HG03196 (cell line): Measurements from ENCODE around the gene SUSD3.
A peak's percentile ranks its signal among the peaks of the same experiment; 100 is the strongest.
"Not testable (repeated sequence)": the region's sequence is repeated elsewhere in the genome, so short reads cannot be mapped to it uniquely, and the experiment has no call there.

Experiments
- ATAC-seq: cut with Tn5 transposase; IDR thresholded peaks from one replicate; pipeline ENCODE4 v1.9.1; 2021; ENCODE audit not compliant: unreplicated experiment

SUSD3 gene

DNA sequence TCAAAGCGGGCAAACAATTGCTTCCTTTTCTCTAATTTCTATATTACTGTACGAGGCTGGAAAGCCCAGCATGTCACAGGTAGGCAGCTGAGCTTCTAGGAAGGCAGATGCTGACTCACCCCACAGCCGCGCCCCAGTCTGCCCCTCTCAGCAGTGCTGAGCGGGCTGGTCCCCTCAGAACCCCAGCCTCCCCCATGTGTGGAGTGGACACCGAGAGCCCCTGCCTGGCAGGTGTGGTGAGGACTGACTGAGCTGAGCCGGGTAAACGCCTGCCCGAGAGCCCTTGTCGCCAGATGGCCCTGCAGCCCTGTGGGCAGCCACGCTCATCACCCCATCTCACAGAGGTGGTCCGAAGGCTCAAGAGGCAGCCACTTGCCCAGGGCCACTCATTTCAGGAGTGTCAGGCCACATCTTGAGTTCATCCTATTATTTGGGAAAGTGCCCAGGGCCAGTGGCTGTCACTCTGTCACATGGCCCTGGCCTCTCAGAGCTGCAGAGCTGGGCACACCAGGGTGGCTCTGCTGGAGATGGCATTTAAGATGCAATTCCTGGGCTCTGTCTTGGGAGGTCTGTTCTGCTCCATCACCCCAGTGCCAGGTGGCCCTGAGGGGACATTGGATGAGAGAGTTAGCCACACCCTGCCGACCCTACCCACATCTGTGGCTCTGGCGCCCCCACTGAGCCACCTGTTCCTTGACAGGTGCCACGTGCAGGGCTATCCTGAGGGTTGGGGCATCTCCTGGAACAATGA, 50.0 kb downstream of the SUSD3 start:
- ATAC-seq, result no peak

DNA sequence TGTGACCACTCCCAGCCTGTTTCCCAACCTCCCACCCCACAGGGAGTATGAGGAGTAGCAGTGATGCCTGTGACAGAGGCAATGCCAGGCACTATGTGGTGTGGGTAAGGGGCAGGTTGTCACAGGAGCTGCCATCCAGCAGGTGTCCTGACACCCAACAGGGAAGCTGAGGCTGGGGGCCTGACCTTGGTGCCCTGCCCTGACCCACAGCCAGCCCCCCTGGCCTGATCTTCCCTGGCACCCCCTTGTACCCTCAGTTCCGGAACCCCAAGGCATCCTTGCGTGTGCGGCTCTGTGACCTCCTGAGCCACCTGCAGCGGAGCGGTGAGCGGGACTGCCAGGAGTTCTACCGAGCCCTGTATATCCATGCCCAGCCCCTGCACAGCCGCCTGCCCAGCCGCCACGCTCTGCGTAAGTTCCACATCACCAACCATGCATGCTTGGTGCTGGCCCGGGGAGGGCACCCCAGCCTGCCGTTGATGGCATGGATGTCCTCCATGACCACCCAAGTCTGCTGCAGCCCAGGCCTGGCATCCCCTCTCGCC, 51.9 kb downstream of the SUSD3 start:
- ATAC-seq, result no peak

GRCh38 chr9:93111001-93111370, 52.5 kb downstream of the SUSD3 start:
- no peak for ATAC-seq

DNA sequence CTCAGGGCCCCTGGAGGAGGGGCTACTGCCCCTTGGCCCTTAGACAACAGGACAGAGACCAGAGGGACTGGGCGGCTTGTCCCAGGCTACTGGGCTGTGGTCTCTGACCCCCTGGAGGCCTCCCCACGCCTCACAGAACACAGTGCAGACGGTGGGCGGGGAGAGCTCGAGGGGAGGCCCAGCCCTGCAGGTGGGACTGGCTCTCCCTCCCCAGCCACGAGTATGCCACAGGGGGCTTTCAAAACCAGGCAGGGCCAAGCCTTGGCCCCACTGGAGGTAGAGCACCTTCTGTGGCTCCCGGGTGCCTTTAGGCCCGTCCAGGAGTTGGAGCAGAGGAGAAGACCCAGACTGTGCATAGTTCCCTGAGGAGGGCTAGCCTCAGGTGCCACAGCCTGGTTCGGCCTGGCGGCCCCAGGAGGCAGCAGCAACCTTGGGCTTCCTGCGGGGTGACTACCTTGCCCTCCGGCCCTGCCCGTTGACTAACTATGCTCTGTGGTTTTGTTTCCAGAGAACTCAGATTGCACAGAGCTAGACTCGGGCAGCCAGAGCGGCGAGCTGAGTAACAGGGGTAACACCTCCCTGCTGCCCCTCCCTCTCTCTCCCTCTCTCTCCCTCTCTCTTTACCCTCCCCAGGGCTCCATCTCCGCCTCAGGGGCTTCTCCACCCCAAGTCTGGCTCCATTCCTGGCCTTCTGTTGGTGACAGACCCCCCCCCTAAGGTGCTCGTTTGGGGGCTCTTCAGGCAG, 53.0 kb downstream of the SUSD3 start:
- ATAC-seq, result no peak

- no peak for ATAC-seq
Measured at GRCh38 chr9:93112116-93112863, 53.8 kb downstream of the SUSD3 start.

DNA sequence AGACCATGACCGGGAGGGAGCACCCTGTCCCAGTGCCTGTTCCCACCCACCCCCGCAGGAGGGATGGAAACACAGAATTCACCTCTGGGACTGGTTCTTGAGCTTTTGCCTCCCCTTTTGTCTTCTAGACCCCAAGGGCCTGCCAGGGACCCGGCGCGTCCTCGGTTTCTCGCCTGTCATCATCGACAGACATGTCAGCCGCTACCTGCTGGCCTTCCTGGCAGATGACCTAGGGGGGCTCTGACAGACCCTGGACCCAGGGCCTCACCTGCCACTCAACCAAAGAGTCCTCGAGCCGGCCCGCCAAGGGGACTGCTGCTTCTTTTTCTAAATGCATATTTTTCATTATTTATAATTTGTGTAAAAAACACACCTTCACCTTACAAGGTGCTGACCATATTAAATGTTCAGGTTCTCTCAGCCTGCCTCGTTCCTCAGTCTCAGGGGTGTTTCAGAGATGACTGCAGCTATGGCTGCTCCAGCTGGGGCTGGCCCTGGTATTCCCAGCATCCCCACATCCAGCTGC, 54.4 kb downstream of the SUSD3 start:
- ATAC-seq, result no peak

GRCh38 chr9:93114169-93114983, 55.9 kb downstream of the SUSD3 start:
- no peak for ATAC-seq

DNA sequence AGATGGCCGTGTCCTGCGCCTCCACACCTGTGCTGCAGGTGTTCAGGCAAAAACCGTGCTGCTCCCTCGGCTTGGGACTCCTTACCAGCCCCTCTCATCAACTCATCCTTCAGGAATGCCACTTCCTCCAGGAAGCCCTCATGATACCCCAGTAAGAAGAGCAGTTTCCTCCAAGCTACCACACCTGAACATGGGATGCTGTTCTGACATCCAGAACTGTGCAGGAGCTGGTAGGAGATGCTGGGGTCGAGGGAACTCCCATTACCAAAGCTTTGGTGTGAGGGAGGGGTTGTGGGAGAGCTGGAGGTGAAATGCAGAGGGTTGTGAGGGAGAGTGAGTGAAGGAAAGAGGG, 56.5 kb downstream of the SUSD3 start:
- ATAC-seq, result no peak

- ATAC-seq, result no peak
Measured at GRCh38 chr9:93115486-93116071, 57.1 kb downstream of the SUSD3 start.

DNA sequence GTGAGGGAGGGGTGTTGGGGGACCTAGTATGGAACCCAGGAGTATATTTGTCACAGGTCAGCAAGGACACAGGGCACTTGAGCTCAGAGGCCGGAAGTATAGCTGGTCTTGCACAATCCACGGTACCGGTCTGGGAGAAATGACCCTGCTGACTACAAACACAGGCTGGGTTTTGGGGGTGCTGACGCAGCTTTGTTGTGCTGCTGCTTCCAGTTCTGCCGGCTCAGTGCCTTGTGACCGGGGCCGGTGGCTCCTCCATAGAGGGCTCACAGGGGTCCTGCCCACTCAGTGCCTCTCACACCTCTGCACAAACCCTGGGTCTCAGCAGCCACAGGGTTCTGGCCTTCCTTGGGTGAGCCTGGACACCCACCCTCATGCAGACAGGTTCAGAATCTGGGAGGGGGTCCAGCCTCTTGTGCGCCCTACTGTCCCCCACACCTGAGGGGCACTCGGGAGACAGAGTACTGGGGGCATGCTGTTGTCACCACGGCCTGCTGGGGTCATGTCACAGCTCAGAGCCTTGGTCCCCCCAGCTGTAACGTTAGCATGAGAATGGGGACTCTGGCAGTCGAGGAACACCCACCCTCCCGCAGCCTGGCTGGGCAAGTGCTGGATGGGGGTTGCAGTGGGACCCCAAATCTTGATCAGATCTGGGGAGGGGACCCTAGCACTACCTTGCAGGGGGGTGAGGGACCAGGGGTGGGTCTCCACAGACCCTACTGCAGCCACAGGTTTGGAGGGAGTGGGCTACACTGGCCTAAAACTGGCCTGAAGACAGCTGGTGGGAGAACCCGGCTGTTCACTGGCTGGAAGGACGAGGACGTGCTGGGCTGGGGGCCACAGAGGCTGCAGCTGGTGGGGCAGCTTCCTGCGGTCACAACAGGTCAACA, 57.8 kb downstream of the SUSD3 start:
- no peak for ATAC-seq

DNA sequence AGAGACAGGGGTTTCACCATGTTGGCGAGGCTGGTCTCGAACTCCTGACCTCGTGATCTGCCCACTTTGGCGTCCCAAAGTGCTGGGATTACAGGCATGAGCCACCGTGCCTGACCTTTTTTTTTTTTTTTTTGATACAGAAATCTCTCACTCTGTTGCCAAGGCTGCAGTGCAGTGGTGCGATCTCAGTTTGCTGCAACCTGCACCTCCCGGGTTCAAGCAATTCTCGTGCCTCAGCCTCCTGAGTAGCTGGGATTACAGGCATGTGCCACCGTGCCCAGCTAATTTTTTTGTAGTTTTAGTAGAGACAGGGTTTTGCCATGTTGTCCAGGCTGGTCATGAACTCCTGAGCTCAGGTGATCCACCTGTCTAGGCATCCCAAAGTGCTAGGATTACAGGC, 59.0 kb downstream of the SUSD3 start:
- ATAC-seq, result not testable (repeated sequence)

GRCh38 chr9:93117924-93118862, 59.7 kb downstream of the SUSD3 start:
- ATAC-seq, result no peak

DNA sequence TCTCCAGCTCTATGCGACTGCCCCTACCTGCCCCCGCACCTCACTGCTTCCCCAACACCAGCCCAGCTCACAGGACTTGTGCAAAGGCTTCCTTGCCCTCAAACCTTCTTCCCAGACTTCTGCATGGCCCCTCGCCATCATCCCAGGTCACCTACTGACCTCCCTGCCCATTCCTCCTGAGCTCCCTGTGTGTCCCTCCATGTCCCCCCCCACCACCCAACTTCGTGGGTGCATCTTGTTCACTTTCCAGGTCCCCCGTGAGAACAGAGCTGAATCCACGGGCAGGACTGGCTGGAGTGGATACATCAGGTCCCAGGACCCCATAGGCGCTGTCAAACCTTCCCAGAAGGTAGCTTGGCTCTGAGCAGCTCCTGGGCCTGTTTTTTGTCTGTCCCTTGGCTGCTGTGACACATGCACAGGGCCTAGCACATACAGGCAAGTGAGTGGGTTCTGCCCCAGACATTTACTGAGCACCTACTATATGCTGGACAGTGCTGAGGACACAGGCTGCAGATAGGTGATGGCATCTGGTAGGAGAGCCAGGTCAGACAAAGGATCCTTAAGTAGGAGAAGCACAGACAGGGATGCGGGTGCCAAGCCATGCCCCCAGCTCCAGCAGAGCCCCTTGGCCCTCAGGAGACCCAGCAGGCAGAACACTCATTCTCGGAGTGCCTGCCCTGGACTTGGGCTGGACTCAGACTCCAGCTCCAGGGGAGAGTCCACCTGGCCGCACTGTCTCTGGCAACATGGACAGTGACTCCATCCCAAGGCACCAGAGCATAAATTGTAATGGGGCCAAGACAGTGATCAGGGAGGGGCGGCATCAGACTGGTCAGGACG, 60.6 kb downstream of the SUSD3 start:
- no peak for ATAC-seq

- ATAC-seq, result no peak
Measured at GRCh38 chr9:93119703-93119952, 61.1 kb downstream of the SUSD3 start.

DNA sequence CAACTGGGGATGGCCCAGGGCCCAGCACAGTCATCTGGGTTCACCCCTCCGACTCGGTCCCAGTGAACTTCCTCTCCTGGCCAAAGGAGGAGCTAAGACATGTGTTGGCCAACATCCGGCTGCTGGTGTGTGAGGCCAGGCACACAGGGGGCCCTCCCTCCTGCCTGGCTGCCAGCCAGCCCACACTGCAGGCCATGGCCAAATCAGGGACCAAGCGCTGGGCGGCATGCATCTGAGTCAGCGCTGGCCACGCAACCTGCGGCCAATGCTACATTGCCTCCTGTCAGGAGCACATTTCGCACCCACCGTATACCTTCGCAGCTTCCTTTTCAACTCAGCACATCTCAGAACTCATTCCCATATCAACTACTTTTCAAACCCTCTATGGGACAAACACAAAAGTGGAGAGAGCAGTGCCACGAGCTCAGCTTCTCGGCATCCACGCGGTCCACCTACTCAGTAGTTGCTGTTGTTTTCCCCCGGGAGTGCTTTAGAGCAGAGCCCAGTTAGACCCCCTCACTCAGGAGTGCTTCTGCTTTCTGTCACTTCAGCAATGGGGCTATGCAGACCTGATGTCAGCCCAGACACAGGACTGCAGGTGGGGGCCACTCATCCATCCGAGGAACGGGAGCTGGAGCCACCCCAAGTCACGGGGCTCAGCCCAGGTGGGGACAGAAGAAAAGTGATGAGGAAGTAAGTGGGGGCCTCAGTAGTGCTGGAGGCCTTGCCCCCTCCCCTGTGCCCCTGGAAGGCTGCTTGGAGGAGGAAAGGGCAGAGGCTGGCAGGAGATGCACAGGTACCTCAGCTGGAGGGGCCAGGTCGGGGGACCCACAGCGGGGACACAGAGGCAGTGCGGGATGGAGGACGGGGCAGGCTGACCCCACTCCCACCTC, 61.7 kb downstream of the SUSD3 start:
- ATAC-seq, result peak; percentile 78

GRCh38 chr9:93120846-93121315, 62.4 kb downstream of the SUSD3 start:
- ATAC-seq, result no peak
